Activated CD4-positive, alpha-beta T cell treated with anti-CD3 and anti-CD28 coated beads, Interleukin-2, amount 10 ng/mL, durations not matched to agents 24 days and 14 days (primary cell): ENCODE measurements around the gene SLC10A3. TPM values are rescaled to one million over a fixed set of nuclear protein-coding genes. Genes with fewer than 3 reads are reported as not detected.
"Not testable (repeated sequence)": the region's sequence is repeated elsewhere in the genome, so short reads cannot be mapped to it uniquely, and the experiment has no call there.

Experiments
- DNase-seq: peaks from one replicate; pipeline ENCODE4 v3.0.0; 2022
- H3K27ac Mint-ChIP-seq: one replicate; pipeline ENCODE4 v1.8.0; 2022; ENCODE audit warnings: mild to moderate bottlenecking, mixed read lengths
- H3K27me3 Mint-ChIP-seq: one replicate; pipeline ENCODE4 v1.8.0; 2022; ENCODE audit warnings: mixed read lengths
- H3K36me3 Mint-ChIP-seq: one replicate; pipeline ENCODE4 v1.8.0; 2022; ENCODE audit warnings: low read depth, mild to moderate bottlenecking, mixed read lengths
- H3K4me1 Mint-ChIP-seq: one replicate; pipeline ENCODE4 v1.8.0; 2021; ENCODE audit warnings: mixed read lengths
- H3K4me3 Mint-ChIP-seq: one replicate; pipeline ENCODE4 v1.8.0; 2022; ENCODE audit warnings: mild to moderate bottlenecking, moderate library complexity, mixed read lengths
- H3K9me3 Mint-ChIP-seq: one replicate; pipeline ENCODE4 v1.8.0; 2021; ENCODE audit warnings: mixed read lengths
- intact Hi-C: fragments of 100-400 bp; cut with micrococcal nuclease; formaldehyde crosslinking; loops from one replicate; pipeline ENCODE4 v1.15.1; 2023
- total RNA-seq: library from RNA; stranded (reverse); gene quantifications from 2 replicates; pipeline ENCODE4 v1.2.3, GENCODE V29; 2022

SLC10A3 gene
- total RNA-seq, 1 donor from 2014 or later, result 18.2 TPM

DNA sequence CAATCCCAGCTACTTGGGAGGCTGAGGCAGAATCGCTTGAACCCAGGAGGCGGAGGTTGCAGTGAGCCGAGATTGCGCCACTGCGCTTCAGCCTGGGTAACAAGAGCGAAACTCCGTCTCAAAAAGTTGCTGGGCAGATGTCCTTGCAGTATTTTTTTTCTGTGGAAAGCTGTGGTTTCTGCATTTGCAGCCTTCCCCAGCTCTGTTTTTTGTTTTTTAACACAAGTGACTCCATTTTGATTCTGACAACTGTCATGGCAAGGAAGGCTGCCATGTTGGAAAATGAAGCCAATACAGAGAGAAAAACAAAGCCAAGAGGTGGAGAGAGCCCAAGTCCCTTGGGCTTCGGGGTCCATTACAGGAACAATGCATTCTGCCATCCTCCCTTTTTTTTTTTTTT lies 11.7 kb upstream of the SLC10A3 start:
- H3K9me3 Mint-ChIP-seq, result no peaks in the 10 kb centered on the region
- DNase-seq, result no peak
- no peak overlapping the region for H3K4me3 Mint-ChIP-seq
- no peaks in the 10 kb centered on the region for H3K4me1 Mint-ChIP-seq
- H3K36me3 Mint-ChIP-seq, result peaks cover 4% of the 10 kb centered on the region
- no peaks in the 10 kb centered on the region for H3K27me3 Mint-ChIP-seq
- intact Hi-C loops, result no loop called here
- H3K27ac Mint-ChIP-seq, result no peak overlapping the region

DNA sequence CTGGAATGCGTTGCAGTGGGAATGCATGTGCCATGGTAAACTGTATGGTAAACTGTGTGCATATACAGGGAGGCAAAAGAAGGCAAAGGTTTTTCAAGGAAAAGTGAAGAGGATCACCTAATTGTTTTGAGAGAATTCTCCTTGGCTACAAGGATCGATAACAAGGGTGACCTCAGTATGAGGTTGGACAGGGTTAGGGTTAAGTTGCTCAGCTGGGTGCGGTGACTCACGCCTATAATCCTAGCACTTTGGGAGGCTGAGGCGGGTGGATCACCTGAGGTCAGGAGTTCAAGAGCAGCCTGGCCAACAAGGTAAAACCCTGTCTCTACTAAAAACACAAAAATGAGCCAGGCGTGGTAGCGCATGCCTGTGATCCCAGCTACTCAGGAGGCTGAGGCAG lies 11.0 kb upstream of the SLC10A3 start:
- intact Hi-C loops, H3K4me1 Mint-ChIP-seq, H3K36me3 Mint-ChIP-seq, H3K27ac Mint-ChIP-seq, H3K4me3 Mint-ChIP-seq, H3K9me3 Mint-ChIP-seq, H3K27me3 Mint-ChIP-seq, DNase-seq: not testable (repeated sequence)

DNA sequence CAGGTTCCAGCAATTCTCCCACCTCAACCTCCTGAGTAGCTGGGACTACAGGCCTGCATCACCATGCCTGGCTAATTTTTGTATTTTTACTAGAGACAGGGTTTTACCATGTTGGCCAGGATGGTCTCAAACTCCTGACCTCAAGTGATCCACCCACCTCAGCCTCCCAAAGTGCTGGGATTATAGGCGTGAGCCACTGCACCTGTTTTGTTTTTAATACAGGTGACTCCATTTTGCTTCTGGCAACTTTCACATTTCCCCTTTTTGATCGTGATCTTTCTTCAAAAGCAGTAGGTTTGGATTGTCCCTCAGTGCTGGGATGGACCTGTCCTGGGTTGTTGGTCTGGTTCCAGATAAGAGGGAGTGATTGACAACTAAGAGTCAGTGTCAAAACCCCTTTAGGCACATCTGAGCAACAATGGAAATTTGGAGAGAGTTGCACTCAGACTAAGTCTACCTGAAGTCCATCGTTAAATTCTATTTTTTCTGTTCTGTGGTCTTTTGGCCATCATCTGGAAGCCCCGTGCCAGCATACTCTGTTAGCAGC lies 6.2 kb upstream of the SLC10A3 start:
- H3K27ac Mint-ChIP-seq, H3K27me3 Mint-ChIP-seq, H3K4me1 Mint-ChIP-seq, H3K9me3 Mint-ChIP-seq, DNase-seq, H3K4me3 Mint-ChIP-seq, H3K36me3 Mint-ChIP-seq, intact Hi-C loops: not testable (repeated sequence)

DNA sequence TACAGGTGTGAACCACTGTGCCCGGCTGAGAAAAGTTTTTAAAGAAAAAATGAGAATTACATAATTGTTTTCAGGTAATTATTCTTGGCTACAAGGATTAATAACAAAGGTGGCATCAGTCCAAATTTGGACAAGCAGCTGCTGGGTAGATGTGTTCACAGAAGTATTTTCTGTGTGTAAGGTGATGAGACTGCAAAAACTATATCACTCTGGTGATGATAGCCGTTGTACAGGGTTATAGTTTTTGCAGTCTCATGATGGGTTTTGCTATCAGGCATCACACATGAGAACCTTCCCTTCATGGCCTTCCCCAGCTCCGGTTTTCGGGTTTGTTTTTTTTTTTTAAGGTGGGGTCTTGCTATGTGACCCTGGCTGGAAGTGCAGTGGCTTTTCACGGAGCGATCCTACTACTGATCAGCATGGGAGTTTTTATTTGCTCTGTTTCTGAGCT lies 5.1 kb upstream of the SLC10A3 start:
- Mint-ChIP-seq H3K4me3 (no peak overlapping the region), H3K4me1 (peaks cover 2% of the 10 kb centered on the region), H3K27ac (no peak overlapping the region), H3K9me3 (no peaks in the 10 kb centered on the region), H3K27me3 (no peaks in the 10 kb centered on the region), H3K36me3 (no peaks in the 10 kb centered on the region)
- no peak for DNase-seq
- intact Hi-C loops, result no loop called here

DNA sequence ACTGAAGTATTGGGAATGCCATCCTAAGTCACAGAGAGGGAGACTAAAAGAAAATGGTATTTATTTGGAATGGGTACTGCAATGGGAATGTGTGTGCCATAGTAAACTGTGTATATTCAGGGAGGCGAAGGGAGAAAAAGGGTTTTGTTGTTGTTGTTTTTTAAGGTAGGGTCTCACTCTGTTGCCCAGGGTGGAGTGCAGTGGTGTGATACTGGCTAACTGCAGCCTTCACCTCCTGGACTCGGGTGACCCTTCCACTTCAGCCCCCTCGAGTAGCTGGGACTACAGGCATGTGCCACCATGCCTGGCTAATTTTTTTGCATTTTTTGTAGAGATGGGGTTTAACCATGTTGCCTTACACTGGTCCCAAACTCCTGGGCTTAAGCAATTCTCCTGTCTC lies 4.3 kb upstream of the SLC10A3 start:
- Mint-ChIP-seq H3K9me3 (no peaks in the 10 kb centered on the region), H3K36me3 (no peaks in the 10 kb centered on the region), H3K4me3 (no peak overlapping the region), H3K4me1 (peaks cover 3% of the 10 kb centered on the region), H3K27ac (no peak overlapping the region), H3K27me3 (no peaks in the 10 kb centered on the region)
- intact Hi-C loops, result loop anchor here (5.0 kb wide), 1 partner anchor 57 kb away; the partner anchor contains the start of gene GDI1
- no peak for DNase-seq

GRCh38 chrX:154490021-154490413 lies 412 bp downstream of the SLC10A3 start:
- H3K9me3 Mint-ChIP-seq, result no peaks in the 10 kb centered on the region
- DNase-seq, result peak; percentile 77
- peak overlapping the region; percentile 91 for H3K4me3 Mint-ChIP-seq
- no peaks in the 10 kb centered on the region for H3K27me3 Mint-ChIP-seq
- intact Hi-C loops, result loop anchor here (1.0 to 5.0 kb wide), 4 partner anchors 11 to 53 kb away; partner anchors contain the start of genes FAM3A, GDI1 and LAGE3
- peaks cover 15% of the 10 kb centered on the region for H3K4me1 Mint-ChIP-seq
- peaks cover 3% of the 10 kb centered on the region for H3K36me3 Mint-ChIP-seq
- peak overlapping the region; percentile 86 for H3K27ac Mint-ChIP-seq

DNA sequence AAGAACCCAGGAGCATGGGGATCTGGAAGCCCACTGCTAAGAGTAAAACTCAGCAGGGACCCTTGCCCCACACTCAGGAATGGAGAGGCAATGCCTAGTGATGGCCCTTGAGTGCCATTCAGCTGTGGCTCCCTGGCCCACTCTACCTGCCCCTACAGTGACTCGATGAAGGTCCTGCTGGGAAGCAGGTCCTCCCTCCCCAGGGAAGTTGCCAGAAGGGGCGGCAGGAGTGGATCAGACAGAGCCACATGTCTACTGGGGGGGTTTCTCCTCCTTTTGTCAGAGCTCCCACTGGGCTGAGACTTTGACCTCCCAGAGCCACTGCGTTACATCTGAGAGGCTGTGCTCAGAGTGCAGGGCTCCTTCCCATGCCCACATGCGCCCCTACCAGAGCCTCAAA lies 1.2 kb downstream of the SLC10A3 start:
- peaks cover 3% of the 10 kb centered on the region for H3K36me3 Mint-ChIP-seq
- no peaks in the 10 kb centered on the region for H3K27me3 Mint-ChIP-seq
- no peak for DNase-seq
- no peaks in the 10 kb centered on the region for H3K9me3 Mint-ChIP-seq
- H3K4me3 Mint-ChIP-seq, result peak overlapping the region; percentile 91
- intact Hi-C loops, result no loop called here
- no peak overlapping the region for H3K27ac Mint-ChIP-seq
- H3K4me1 Mint-ChIP-seq, result peaks cover 15% of the 10 kb centered on the region

GRCh38 chrX:154488336-154489075 lies 1.9 kb downstream of the SLC10A3 start:
- intact Hi-C loops, result no loop called here
- DNase-seq, result no peak
- no peaks in the 10 kb centered on the region for H3K27me3 Mint-ChIP-seq
- H3K4me1 Mint-ChIP-seq, result peaks cover 16% of the 10 kb centered on the region
- H3K9me3 Mint-ChIP-seq, result no peaks in the 10 kb centered on the region
- peaks cover 4% of the 10 kb centered on the region for H3K36me3 Mint-ChIP-seq
- H3K27ac Mint-ChIP-seq, result no peak overlapping the region
- H3K4me3 Mint-ChIP-seq, result peak overlapping the region; percentile 19

- intact Hi-C loops, result no loop called here
- Mint-ChIP-seq H3K4me3 (peak overlapping the region; percentile 75), H3K27ac (no peak overlapping the region), H3K4me1 (peaks cover 19% of the 10 kb centered on the region), H3K9me3 (no peaks in the 10 kb centered on the region), H3K36me3 (peaks cover 7% of the 10 kb centered on the region), H3K27me3 (no peaks in the 10 kb centered on the region)
- DNase-seq, result no peak
These were observed 2.7 kb downstream of the SLC10A3 start for GRCh38 chrX:154487518-154488290.

GRCh38 chrX:154486396-154487207 lies 3.8 kb downstream of the SLC10A3 start, which contains the start of gene UBL4A:
TSS of gene UBL4A (minus strand) at chrX:154486615. CDS start at chrX:154486584, 31 bp downstream.
- Mint-ChIP-seq H3K4me3 (peak within 1 kb of the TSS; percentile 75), H3K4me1 (peaks cover 19% of the 10 kb centered on the region), H3K27ac (peak within 1 kb of the TSS; percentile 53), H3K9me3 (no peaks in the 10 kb centered on the region), H3K27me3 (no peaks in the 10 kb centered on the region), H3K36me3 (peaks cover 7% of the 10 kb centered on the region)
- peak; percentile 87 for DNase-seq
- intact Hi-C loops, result no loop called here

DNA sequence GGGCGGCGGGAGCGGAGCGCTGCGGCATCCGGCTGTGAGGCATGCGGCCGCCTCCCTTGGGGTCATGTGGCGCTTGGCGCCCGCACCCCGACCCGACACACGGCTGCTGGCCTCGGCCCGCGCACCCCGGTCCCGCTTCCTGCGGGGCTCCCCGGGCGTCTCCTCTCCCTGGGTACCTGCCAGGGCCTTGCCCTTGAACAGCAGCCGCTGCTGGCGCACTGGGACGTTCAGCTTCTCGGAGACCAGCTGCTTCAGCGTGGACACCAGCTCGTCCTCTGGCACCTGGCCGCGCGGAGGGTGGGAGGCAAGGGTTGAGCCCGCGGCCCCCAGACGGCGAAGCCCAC lies 4.4 kb downstream of the SLC10A3 start:
- peak; percentile 81 for DNase-seq
- peaks cover 7% of the 10 kb centered on the region for H3K36me3 Mint-ChIP-seq
- H3K27me3 Mint-ChIP-seq, result no peaks in the 10 kb centered on the region
- H3K9me3 Mint-ChIP-seq, result no peaks in the 10 kb centered on the region
- intact Hi-C loops, result no loop called here
- H3K27ac Mint-ChIP-seq, result no peak overlapping the region
- peaks cover 17% of the 10 kb centered on the region for H3K4me1 Mint-ChIP-seq
- H3K4me3 Mint-ChIP-seq, result peak overlapping the region; percentile 45

DNA sequence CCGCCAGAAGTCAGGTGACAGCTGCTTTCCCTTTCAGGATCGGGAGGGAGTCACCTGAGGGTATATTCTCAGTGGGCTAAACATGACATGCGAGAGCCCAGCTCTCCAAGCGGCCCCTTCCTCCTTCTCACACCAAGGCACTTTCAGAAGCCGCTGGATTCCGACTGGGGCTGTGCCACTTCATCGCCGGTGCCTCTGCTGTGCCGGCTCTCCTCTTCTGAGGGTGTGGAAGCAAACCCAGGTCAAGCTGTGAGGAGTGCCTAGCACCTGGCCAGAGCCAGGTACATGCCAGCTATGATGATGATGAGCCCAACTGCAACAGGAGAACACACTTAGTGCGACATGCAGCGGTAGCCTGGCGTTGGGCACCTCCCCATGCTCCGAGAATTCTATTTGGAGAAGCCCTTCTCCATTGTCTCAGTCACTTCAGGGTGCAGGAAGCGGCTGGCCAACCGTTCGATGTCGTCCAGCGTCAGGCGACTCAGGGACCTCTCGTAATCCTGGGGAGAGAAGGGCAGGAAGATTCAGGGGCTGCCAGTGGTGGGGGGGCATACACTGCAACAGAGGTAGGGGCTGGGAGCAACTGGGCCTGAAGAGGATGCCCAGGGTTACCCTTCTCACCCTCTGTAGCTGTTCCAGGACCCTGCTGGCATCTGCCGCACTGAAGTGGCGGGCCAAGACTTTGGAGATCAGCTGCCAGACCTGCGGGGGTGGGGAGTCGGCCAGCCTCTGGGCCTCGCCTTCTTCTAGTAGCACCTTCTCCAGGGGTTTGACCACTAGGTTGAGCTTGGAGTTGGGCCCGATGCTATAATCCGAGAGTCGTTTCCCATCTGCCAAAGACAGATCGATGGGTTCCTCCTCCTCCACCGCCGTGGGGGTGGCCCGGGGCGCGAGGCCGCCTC lies 5.0 kb downstream of the SLC10A3 start:
- H3K4me1 Mint-ChIP-seq, result peaks cover 17% of the 10 kb centered on the region
- H3K36me3 Mint-ChIP-seq, result peaks cover 7% of the 10 kb centered on the region
- intact Hi-C loops, result no loop called here
- H3K4me3 Mint-ChIP-seq, result peak overlapping the region; percentile 74
- H3K27me3 Mint-ChIP-seq, result no peaks in the 10 kb centered on the region
- no peaks in the 10 kb centered on the region for H3K9me3 Mint-ChIP-seq
- no peak overlapping the region for H3K27ac Mint-ChIP-seq
- no peak for DNase-seq
